Coronary artery (tissue), 2 donors: ENCODE data around the gene ZNF783.
"Not testable (repeated sequence)": the region's sequence is repeated elsewhere in the genome, so short reads cannot be mapped to it uniquely, and the experiment has no call there.

ENCODE experiments used
- DNase-seq: peaks from one replicate; pipeline ENCODE4 v3.0.0-alpha.2; 2017; ENCODE audit warnings: low spot score
- H3K27ac ChIP-seq, 2 donors: fragments of 200-600 bp; sonication (generic); one replicate each; pipeline ENCODE4 v1.5.1; 2016 to 2019
- H3K4me3 ChIP-seq: fragments of 200-600 bp; sonication (generic); 2 replicates; pipeline ENCODE4 v1.5.1; 2016; ENCODE audit warnings: mild to moderate bottlenecking, moderate library complexity
- CTCF ChIP-seq: fragments of 200-600 bp; sonication (generic); IDR thresholded peaks from one replicate; pipeline ENCODE4 v1.5.1; 2019; ENCODE audit warnings: antibody characterized with exemption

ZNF783 gene

GRCh38 chr7:149329766-149330334, 67.9 kb downstream of the ZNF783 start:
- H3K4me3 ChIP-seq: no peak overlapping the region
- H3K27ac ChIP-seq: no peak overlapping the region
- DNase-seq: no peak
- no peak for TF ChIP-seq CTCF

GRCh38 chr7:149330914-149331567, 69.0 kb downstream of the ZNF783 start:
- no peak for DNase-seq
- Histone ChIP-seq H3K27ac (no peak overlapping the region), H3K4me3 (no peak overlapping the region)
- TF ChIP-seq CTCF: no peak

- not testable (repeated sequence) for H3K4me3 ChIP-seq, DNase-seq, H3K27ac ChIP-seq
Measured at GRCh38 chr7:149332602-149333320, 70.8 kb downstream of the ZNF783 start.

- TF ChIP-seq CTCF: no peak
- Histone ChIP-seq H3K4me3 (no peak overlapping the region), H3K27ac (no peak overlapping the region)
- no peak for DNase-seq
Measured at GRCh38 chr7:149333321-149333717, 71.3 kb downstream of the ZNF783 start.

- no peak for DNase-seq
- H3K27ac ChIP-seq: no peak overlapping the region
- H3K4me3 ChIP-seq: no peak overlapping the region
- TF ChIP-seq CTCF: no peak
Measured at GRCh38 chr7:149334219-149334618, 72.2 kb downstream of the ZNF783 start.
